NCI-H1417 (cell line): Measurements from ENCODE around the gene TASP1.
"Not testable (repeated sequence)": the region's sequence is repeated elsewhere in the genome, so short reads cannot be mapped to it uniquely, and the experiment has no call there.

Experiments
- DNase-seq, 3 experiments: peaks; one replicate each; lab custom pipeline; 2025; lab: John Stamatoyannopoulos, UW

TASP1 gene

GRCh38 chr20:13638496-13639149 is at the start of gene TASP1:
TSS of gene TASP1 (minus strand) at chr20:13638932. CDS start at chr20:13630078, 8,854 bp downstream.
- DNase-seq: peak; percentile 95 to 99 (median 98)

- no peak for DNase-seq
Observed at GRCh38 chr20:13687815-13688214, 49.1 kb upstream of the TASP1 start.

DNA sequence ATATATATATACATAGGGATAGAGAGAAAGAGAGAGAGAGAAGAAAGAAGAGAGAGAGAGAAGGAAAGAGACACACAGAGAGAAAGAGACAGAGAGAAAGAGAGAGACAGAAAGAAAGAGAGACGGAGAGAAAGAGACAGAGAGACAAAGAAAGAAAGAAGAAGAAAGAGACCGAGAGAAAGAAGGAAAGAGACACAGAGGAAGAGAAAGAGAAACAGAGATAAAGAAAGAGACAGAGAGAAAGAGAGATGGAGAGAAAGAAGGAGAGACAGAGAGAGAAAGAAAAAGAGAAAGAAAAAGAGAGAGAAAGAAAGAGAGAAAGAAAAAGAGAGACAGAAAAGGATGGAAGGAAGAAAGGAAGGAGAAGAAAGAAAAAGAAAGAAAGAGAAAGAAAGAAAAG is 46.9 kb upstream of the TASP1 start:
- no peak for DNase-seq

- no peak for DNase-seq
Observed at GRCh38 chr20:13684566-13685222, 46.0 kb upstream of the TASP1 start.

DNA sequence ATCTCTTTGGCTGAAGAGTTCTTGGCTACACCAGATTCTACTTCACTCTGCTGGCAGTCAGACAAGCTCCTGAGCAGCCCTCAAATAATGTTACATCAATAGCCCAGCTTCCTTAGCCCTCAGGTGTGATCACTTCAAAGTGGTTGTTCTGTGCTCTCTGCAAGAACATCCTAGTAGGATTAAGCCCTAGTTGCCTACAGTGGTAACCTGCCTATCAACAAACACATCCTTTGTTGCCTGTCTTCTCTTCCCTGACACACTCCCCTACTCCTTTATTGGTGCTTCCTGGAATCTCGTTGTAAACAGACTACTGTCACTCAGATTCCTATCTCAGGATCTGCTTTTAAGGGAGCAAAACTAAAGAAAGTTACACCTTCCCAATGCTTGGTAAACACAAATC is 45.1 kb upstream of the TASP1 start:
- DNase-seq: no peak

GRCh38 chr20:13681248-13682125 is 42.8 kb upstream of the TASP1 start:
- no peak for DNase-seq

DNA sequence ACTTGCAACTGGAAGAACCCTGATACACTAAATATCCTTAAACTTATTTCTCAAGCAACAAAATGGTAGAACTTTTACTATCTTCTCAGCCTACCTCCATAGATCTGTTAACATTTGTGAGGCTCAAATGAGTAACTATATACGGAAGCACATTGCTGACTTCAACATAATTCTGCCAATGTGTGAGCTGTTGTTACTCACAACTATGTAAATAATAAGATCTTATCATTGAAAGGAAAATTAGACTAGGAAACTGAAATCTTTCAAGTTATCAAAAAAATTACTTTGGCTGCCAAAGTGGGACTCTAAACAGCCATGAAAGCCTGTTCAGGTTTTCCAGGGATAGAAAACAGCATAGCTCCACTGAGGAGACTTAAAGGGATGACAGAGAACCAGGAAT is 40.2 kb upstream of the TASP1 start:
- no peak for DNase-seq

- no peak for DNase-seq
Observed at GRCh38 chr20:13677241-13677640, 38.5 kb upstream of the TASP1 start.

- DNase-seq: no peak
Observed at GRCh38 chr20:13676682-13677081, 38.0 kb upstream of the TASP1 start.

GRCh38 chr20:13672690-13673089 is 34.0 kb upstream of the TASP1 start:
- DNase-seq: no peak

- DNase-seq: no peak
Observed at GRCh38 chr20:13671916-13672378, 33.2 kb upstream of the TASP1 start.

- DNase-seq: no peak
Observed at GRCh38 chr20:13671512-13671911, 32.8 kb upstream of the TASP1 start.

DNA sequence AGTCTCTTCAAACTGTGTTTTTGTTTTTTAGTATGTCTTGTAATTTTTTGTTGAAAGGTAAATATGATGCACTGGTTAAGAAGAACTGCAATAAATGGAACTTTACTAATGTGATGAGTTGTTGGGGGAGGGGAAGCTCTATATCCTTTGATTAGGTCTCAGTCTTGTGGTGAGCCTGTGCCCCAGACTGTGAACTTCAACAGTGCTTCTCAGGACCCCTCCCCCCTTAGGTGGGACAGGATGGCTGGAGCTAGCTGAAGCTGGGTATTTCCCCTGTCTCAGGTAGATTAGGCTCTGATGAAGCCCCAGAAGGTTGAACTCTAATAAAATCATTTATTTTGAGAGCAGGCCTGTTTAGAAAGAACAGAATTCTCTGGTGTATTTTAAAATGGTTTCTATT is 31.4 kb upstream of the TASP1 start:
- DNase-seq: no peak

DNA sequence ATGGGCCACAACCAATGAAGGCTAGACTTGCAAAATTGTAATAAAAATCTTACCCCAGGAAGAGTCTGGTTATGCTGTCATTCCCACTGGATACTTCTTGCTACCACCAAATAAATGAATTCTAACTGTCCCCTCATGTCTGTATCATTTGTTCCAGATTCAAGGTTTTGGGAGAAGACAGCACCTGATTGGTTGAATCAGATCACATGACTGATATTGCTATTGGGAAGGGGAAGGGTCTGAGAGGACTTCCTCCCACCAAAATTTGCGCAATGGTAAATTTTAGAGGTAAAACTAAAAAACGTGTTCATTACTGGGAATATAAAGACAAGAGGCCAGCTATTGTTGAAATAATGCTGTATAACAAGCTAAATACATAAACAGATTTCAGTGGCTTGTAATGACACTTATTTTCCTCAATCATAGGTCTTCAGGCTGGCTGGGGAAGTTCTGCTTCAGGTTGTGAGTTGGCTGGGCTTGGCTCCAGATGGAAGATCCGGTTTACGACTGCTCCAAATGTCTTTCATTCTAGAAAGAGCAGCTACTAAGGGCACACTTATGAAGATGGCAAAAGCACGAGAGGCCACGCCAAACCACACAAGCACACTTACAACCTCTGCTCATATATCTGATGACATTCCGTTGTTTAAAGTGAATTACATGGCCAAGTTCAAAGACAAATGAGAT is 27.1 kb upstream of the TASP1 start:
- no peak for DNase-seq

GRCh38 chr20:13661070-13661685 is 22.4 kb upstream of the TASP1 start:
- no peak for DNase-seq

GRCh38 chr20:13659288-13659687 is 20.6 kb upstream of the TASP1 start:
- DNase-seq: no peak

GRCh38 chr20:13658060-13658459 is 19.3 kb upstream of the TASP1 start:
- DNase-seq: not testable (repeated sequence)

DNA sequence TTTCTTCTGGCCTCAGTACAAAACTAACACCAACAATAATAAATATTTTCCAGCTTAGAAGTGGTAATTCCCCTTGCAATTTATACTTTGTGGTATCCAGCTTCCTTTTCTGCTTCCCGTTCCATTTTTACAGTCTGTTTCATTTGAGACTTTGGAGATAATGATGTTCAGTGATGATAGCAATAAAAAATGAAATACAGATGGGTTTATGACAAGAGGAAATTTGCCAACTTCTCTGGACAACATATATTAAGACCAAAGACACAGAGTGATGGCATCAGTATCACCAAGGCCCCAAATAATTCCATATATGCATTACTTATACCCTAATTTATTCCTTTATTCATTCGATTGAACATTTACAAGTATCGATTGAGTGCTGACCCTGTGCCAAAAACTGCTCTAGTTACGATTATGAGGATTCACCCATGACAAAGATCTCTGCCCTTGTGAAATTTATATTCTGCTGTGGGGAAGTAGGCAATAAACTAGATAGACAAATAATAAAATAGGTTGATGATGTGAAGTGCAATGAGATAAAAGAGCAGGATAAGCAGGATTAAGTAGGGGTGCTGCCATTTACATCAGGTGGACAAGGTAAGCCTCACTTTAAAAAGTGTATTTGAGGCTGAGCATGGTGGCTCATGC is 18.1 kb upstream of the TASP1 start:
- no peak for DNase-seq

GRCh38 chr20:13654463-13655023 is 15.8 kb upstream of the TASP1 start:
- no peak for DNase-seq

GRCh38 chr20:13650474-13650873 is 11.7 kb upstream of the TASP1 start:
- DNase-seq: no peak
